Measurements from ENCODE around the gene TNN.

GRCh38 chr1:175045097-175045496, 22.5 kb upstream of the TNN start:
- TF ChIP-seq, protein P1, sequence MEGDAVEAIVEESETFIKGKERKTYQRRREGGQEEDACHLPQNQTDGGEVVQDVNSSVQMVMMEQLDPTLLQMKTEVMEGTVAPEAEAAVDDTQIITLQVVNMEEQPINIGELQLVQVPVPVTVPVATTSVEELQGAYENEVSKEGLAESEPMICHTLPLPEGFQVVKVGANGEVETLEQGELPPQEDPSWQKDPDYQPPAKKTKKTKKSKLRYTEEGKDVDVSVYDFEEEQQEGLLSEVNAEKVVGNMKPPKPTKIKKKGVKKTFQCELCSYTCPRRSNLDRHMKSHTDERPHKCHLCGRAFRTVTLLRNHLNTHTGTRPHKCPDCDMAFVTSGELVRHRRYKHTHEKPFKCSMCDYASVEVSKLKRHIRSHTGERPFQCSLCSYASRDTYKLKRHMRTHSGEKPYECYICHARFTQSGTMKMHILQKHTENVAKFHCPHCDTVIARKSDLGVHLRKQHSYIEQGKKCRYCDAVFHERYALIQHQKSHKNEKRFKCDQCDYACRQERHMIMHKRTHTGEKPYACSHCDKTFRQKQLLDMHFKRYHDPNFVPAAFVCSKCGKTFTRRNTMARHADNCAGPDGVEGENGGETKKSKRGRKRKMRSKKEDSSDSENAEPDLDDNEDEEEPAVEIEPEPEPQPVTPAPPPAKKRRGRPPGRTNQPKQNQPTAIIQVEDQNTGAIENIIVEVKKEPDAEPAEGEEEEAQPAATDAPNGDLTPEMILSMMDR (conservative IDR thresholded peaks at IDR 0.05; ENCODE audit: low read depth, low read length): no peak
- TF ChIP-seq EZH2 (IDR thresholded peaks at IDR 0.05; ENCODE audit: low read length, unreplicated experiment): no peak
- TF ChIP-seq EZH2phosphoT487 (IDR thresholded peaks at IDR 0.05; ENCODE audit: borderline replicate concordance, low read length): no peak
